GM18858 (cell line): ENCODE data around the gene MBD3.
A peak's percentile ranks its signal among the peaks of the same experiment; 100 is the strongest.

ENCODE experiments used
- ATAC-seq: cut with Tn5 transposase; IDR thresholded peaks from one replicate; pipeline ENCODE4 v1.9.1; 2021; ENCODE audit not compliant: unreplicated experiment

The MBD3 gene

DNA sequence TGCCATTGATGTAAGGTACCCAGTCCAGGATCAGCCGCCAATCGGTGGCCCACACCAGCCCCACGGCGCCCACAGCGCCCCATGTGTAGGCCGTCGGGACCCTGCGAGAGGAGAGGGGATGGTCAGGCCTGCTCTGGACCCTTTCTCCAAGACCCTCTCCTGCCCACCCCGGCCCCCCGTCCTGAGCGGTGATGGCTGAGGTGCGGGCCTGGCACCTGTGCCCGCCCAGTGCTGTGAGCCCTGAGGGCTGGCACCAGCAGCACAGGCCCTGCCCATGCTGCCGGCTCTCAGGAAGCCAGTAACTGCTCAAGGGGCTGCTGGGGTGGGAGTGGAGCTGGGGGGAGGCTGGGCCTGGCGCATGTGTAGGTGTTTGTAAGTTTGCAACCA lies 6.8 kb upstream of the MBD3 start:
- ATAC-seq: no peak

DNA sequence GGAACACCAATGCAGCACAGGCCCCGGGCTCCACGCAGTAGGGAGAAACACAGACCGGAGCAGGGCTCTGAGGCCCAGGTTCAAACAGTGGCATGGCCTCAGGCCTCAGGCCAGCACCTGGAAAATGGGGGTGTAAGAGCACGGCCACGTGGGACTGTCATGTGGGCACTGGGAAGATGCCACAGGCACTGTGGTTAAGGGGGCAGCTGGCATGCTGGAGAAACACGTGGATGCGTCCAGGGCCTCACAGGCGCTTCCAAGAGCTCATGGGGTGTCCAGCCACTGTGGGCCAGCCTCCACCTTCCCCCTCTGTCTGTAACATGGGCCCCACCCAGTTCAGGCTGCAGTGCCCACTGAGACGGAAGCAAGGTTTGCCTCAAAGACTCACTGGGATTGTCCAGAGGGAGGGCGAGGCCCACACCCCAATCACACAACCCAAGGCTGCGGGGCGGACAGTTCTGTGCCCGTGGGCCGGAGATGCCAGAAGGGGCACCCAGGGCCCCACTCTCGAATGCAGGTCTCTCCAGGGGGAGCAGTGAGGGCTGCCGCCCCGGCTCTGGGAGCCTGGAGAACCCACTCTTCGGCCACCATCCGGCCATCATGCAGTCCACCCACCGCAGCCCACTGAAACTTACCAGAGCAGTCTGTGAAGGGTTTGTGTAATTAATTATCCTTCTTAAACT lies 6.3 kb upstream of the MBD3 start:
- no peak for ATAC-seq

DNA sequence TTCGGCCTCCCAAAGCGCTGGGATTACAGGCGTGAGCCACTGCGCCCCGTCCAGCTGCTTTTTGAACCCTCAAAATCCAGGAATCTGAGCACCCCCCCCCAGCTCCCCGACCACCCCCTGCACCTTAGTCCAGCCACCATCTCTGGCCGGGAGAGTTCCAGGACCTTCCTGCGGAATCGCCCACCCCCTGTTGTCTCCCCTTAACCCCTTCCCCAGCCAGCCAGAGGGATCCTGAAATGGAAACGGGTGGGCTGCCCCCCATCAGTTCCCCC lies 772 bp upstream of the MBD3 start:
- ATAC-seq: no peak

DNA sequence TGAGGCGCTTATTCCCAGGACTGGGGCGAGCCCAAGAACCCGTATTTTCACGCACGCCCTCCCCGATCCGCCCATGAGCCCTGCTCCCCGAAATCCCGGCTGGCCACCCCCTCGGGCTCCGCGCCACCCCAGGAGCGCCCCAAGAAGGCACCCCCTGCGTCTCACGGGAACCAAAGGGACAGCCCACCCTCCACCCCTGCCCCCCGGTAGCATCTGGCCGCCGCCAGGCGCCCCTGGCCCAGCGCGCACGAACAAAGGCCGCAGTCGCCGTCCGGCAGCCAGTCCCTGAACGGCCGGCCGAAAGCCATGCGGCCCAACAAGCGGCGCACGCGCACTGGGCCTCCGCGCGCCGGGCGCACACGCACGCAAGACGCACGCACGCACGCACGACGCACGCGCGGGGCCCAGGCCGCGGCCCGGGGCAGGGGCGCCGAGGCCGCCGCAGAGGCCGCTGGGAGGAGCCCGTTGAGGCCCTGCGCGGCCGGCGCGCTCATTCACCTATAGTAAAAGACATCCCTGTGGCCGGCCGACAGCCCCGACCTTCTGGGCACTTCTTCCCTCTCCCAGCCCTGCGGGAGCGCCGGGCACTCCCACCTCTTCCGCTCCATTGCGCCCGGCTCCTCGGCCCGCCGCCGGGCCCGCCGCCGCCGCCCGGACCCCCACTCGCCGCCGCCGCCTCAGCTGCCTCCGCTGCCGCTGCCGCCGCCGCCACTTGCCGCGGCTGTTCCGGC lies 476 bp downstream of the MBD3 start:
- peak; percentile 37 for ATAC-seq

DNA sequence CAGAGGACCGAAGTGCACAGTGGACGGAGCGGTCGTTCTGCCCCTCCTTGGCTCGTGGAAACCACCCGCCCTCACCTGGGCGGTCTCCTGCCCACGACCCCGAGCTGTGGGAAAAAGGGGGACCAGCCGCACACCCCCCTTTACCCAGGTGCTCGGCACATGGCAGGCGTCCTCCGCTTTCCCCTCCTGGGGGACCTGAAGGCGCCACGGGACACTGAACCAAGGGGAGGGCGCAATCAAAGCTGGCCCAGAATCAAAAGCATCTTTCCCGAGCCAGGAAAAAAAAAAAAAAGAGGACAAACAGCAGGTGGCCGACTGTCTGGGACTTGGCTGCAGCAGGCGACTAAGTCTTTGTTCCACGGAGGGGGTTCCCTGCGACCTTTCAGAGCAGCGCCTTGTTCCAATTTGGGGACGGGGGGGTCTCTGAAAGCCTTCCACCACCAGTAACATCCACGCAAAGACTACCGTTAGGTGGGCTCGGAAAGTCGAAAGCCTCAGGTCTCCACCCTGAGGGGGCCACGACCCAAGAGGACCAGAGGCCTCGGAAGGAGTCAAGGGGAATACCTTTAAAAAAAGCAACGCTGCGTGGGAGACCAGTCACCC lies 1.1 kb downstream of the MBD3 start:
- ATAC-seq: no peak

DNA sequence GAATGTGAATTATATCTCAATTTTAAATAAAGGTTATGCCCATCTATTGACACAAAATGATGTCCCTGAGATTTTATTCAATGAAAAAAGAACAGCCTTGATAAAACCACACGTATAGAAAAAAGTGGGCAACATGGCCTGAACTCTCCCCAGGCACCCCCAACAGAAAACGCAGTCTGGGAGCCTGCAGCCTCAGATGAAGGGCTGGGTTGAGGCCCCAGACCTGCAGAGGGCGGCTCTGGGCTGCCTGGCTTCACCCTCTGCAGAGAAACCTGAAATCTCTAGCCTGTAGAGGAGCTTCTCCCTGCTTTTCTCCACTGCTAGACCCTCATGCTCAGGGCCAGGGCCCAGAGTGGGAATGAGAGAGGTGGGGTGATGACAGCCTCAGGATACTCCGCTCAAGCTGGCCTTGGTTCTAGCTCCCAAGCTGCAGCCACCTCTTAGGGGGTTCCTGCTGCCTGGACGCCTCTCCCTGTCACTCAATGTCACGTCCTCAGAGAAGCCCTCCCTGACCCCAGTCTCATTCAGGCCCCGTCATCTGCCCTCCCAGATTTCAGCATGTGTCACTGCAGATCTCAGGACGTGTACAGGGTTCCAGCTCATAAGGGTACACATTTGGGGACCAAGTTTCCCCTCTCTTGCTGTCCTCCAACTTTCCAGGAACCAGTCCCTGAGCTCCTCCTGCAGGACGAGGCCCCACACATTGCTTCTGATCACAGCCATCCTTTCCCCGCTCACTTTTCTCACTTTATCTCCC lies 1.8 kb downstream of the MBD3 start:
- ATAC-seq: no peak

DNA sequence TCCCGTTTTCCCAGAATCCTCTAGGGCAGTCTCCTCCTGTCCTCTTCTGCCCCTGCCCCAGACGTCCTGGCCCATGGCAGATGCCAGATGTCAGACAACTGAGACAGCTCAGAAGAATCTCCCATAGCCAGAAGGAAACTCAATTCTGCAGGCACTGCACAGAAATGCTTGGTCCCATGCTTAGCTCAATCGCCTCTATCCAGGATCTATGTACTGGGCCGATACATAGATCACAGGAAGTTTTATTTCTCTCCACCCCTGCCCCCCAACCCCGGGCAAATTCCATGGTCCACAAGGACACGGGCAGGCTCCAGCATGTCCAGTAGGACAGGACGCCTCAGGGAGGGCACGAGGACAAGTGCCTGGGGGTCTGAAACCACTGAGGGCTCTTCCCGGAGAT lies 4.8 kb downstream of the MBD3 start:
- no peak for ATAC-seq

DNA sequence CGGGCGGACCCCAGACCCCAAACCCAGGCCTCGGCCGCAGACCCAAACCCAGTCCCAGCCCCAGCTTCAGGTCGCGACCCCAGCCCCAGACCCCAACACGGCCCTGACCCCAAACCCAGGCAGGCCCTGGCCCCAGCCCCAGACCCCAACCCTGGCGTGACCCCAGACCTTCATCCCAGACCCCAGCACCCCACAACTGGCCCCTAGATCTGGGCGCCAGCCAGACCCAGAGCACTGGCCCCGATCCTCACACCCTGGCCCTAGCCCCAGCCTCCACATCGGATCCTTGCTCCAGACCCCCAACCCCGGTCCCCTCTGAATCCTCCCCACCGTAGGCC lies 7.5 kb downstream of the MBD3 start:
- no peak for ATAC-seq

DNA sequence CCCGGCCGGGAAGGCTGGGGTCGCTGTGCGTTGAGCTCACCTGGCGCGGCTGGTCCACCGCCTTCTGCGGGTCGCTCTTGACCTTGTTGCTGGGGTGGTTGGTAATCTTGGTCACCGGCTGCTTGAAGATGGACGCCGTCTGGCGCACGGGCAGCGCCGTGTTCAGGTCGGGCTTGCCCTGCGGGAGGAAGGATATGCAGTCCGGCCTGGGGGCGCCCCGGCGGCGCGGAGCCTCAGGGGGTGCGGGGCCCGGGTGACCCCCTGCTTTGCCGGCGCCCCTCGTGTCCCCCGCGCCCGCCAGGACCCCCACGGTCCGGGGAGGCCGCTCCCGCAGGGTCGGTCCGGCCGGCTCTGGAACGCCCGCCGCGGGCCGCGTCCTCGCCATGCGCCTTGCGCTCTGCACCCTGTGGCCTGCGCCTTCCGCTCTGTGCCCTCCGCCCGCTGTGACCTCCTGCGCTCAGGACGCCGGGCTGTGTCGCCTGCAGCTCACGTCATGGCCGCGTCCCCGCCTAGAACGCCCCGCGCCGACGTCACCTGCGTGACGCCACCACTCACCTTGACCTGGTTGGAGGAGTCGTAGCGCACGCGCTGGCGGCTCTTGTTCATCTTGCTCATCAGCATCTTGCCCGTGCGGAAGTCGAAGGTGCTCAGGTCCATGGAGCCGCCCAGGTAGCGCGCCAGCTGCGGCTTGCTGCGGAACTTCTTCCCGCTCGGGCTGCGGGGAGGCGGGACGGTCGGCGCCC lies 8.0 kb downstream of the MBD3 start:
- ATAC-seq: no peak

DNA sequence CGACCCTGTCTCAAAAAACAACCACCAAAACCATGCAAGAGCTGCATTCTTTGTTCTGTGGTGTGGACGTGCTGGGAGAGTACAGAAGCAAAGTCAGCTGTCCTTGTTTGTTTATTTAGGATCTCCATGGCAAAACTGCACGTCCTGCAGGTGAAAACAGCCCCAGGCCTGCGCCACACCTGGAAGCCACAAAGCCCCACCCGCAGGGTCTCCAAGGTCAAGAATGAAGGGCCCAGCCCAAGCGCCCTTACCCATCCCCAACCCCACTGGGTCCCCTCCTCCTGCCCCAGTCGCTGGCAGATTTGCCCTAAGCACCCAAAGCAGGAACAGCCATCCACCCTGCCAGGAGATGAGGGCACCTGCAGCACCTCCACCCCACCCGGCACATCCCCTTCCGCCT lies 10.5 kb downstream of the MBD3 start:
- no peak for ATAC-seq

DNA sequence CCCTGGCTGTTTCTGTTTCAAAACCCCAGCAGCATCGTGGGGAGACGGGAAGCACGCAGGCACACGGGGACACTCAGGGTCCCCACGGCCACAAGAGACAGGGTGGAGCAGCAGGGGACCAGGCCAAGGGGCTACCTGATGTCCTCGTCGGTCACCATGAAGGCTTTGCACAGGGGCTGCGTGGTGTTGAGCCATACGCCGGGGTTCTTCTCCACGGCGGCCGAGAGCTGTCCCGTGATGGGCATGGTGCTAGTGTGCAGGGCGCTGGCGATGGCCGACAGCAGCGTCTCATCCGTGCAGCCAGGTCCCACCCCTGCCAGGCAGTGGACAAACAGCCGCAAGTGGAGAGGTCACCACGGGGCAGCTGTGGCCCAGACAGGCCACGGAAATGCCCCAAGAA lies 11.7 kb downstream of the MBD3 start:
- ATAC-seq: no peak

DNA sequence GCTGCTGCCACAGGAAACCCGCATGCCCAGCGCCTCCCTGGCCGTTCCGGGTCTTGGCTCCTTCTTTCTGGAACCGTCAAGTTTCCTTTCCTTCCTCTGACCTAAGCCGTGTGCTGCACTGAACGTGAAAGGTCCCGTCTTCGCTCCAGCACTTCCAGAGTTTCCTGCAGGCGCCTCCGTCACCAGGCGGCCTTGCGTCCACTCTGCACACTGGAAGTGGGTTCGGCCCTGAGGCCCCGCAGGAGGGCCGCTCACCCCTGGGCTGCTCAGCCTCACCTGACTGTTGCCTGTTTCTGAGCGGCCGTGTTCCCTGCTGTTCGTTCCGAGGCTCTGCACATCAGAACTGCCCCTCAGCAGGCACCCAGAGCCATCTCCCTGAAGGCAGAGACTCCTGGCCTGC lies 12.3 kb downstream of the MBD3 start:
- no peak for ATAC-seq

DNA sequence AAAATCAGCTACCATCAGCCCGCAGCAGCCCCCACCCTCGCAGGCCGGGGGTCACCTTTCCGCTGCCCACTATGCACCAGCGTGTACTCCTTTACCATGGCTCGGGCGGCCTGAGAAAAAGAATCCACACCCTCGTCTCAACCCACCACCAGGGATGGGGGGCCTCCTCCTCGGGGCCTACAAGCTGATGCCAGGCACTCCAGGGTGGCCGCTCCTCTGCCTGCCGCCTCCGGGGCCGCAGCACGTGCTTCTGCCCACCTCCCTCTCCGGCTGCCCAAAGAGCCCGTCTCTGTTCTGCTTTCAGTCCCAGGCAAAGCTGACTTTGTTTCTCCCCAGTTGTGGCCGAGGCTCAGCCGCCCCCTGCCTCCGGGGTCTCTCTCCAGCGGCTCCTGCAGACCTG lies 13.4 kb downstream of the MBD3 start:
- ATAC-seq: no peak

DNA sequence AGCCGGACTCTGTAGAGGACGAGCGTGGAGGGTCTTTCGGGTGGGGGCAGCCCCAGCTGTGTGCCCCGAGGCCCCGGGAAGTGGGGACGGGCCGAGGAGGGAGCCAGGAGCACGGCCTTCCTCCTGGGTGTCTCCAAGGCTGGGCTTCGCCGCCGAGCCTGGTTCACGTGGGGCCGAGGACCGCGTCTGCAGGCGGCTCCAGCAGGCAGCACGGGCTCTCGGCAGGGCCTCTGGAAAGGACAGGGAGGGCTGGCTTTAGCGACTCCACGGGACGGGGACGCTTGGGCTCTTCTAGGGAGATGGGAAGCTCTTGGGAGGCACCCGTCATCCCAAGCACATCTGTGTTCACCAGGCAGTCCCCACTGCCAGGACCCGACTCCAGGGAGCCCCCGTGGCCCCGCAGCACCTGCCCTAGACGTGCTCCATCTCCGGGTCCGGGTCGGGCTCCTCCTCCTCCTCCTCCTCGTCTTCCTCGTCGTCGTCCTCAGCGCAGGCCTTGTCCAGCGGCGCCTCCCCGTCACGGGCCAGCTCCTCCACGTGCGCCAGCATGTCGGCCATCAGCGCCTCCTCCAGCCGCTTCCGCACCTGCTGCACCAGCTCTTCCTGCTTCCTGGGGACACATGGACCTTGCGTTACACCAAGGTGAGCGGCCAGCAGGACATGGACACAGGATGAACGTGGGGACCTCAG lies 14.6 kb downstream of the MBD3 start:
- ATAC-seq: no peak

DNA sequence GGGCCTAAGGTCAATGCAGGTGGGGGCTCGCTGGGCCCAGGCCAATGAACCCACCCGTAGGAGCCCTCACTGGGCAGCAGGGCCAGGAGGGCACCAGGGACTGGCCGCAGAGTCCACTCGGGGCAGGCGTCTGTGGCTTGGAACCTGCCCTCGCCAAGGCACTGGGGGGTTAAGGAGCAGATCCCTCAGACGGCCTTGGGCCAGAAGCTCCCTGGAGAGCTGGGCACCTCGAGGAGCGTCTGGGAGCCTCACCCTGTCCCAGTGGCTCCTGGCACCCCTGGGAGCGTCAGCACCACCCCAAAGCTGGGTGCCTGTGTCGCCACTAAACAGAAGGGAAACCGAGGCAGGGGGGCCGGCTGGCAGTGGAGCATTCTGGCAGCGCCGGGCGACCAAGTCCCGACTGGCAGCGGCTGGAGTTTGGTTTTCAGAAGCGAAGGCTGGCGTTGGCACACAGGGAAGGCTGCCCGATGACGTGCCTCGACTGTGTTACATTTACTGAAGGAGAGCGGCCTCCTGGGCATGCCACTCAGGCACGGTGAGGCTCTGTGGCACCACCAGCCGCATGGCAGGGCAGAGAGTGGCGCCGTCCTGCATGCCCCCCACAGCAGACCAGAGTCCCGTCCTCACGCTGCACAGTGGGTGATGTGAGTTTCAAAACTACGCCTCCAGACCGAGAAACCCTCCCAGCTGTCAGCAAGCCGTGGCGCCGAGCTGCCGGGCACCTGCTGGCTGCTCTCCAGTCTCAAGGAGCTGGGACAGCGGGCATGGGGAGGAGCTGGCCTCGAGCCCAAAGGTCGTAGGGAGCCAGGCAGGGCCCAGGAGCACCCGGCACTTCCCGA lies 15.4 kb downstream of the MBD3 start:
- ATAC-seq: no peak

DNA sequence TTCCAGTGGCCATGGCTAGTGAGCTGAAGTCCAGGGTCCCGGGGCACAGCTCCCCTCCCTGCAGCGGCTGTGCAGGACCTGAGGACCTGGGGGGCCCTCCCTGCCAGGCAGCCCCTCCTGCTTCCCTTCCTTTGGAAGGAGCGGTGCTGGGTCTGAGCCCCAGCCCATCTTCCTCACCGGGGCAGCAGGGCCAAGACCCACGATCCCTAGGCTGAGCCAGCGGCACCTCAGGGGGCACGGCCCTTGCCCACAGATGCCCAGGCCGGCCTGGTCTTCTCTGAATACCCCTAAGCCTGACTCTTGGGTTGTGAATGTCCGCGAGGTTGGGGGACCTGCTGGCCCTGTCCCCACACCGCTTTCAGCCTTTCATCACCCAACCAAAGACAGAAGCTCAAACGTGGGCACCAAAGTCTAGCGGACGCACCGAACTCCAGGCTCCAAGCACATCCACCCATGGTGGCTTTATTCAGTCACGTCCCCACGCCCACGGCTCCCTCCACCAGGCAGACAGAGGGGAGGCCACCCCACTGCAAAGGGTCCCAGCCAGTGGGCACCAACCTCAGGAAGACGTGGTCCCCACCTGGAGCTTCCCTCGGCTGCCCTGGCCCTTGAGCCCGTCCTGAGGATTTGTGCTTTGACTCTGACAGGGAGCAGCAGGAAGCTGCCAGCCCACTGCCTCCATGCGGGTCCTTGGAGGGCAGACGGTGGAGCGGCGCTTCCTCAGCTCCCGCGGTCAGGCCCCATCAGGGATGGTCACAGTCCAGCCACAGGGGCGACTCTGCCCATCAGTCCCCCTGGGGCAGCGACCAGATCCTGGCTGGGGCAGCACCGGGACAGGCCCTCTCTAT lies 16.2 kb downstream of the MBD3 start:
- ATAC-seq: no peak

DNA sequence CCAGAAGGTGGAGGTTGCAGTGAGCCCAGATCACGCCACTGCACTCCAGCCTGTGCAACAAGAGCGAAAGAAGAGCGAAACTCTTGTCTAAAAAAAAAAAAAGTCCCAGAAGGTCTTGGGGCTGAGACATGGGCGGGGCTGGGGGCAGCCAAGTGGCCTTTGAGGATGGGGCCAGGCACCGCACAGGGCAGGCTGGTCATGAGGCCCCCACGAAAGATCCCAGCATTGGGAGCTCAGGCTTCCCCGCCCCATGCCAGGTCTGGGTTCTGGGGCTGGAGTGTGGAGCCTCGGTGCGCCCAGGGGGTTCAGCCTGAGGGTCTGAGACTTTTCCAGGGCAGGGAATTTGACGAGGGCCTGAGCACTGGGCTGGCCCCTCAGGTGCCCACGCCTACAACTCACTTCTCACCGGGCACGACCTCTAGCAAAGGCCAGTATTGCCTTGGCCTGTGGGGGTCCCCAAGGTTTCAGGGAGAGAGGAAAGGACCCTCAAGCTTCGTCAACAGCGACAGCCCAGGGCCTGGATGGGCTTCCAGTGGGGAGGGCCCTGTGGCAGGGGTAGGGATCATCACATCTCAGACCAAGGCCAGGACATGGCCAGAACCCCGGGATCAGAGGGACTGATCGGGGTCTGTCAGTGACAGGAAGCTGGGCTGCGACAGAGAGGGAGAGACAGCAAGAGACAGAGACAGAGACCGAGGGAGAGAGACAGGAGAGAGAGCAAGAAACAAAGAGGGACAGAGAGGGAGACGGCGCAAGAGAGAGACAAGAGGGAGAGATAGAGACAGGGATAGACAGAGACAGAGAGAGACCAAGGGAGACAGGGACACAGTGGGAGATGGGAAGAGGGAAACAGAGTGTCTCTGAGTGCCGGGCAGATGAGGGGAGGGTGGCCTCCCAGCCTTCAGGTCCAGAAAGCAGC lies 17.1 kb downstream of the MBD3 start:
- no peak for ATAC-seq
